GM19025 (cell line): ENCODE measurements around the gene FAM120A.

ENCODE experiments used
- ATAC-seq: cut with Tn5 transposase; IDR thresholded peaks from one replicate; pipeline ENCODE4 v1.9.1; 2021; ENCODE audit warnings: mild to moderate bottlenecking, low read depth, moderate library complexity; ENCODE audit not compliant: unreplicated experiment

Gene FAM120A

GRCh38 chr9:93440896-93441580 is 10.4 kb upstream of the FAM120A start:
- ATAC-seq: no peak

DNA sequence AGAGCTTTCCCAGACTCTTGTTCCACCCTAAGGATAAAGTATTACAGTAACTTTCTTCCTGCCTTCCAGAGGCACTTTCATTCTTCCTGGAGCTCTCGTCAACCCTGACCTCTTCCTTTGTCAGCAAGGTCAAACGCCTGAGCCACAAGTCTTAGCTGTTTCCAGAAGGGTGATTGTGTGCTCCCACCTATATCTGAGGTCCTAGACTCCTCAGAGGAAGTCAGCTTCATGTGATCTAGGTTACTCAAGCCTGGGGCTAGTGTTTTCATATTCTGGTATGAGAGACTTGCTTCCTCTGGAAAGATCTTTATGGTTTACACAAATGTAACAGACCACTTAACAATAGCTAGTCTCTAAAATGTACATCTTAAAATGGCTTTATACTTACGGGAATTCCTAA is 5.4 kb upstream of the FAM120A start:
- ATAC-seq: no peak

- no peak for ATAC-seq
Measured at GRCh38 chr9:93447655-93448054, 3.8 kb upstream of the FAM120A start.

- no peak for ATAC-seq
Measured at GRCh38 chr9:93451849-93452709, 594 bp downstream of the FAM120A start.

- ATAC-seq: no peak
Measured at GRCh38 chr9:93452710-93453046, 1.2 kb downstream of the FAM120A start.

DNA sequence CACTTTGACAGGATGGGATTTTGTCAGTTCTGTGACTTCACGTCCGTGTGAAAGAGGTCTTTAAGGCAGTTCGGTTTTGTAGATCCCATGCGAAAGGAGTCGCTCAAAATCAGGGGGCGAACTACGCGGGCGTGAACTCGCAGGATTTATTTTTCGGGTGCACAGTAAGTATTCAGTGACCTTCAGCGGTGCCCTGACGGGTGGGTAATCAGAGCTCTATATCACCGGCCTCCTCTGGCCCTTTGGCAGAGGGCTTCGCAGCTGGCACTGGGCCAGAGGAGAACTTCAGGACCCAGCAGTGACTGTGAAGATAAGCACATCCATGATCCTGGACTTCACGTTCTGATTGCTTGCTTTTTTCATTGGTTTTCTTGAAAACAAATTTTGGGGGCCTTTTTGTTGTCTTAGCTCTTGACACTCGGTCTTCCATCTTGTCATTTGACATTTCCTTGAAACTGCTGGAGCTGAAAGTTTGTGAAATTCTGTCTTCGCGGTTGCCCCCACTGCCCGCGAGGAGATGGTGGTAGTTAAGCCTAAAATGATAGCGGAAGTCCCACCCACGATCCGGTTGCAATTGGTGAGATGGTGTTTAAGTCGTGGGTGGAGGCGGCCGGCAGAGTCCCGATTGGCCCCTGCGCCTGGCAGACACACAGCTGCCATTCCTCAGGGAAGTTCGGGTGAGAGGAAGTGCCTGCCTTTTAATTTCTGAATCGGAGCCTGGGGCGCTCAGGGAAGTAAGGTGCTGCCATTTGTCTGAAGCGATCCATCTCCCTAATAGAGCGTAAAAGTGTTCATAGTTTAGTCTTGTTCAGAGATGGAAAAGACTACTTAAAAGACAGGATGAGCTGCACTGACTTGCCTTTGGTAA is 1.8 kb downstream of the FAM120A start, which contains the start of gene FAM120AOS:
Gene FAM120AOS (minus strand): TSS at position 535 of the 868 bp plus-strand sequence. CDS start 872 bp downstream, outside the sequence.
- ATAC-seq: peak; percentile 47

DNA sequence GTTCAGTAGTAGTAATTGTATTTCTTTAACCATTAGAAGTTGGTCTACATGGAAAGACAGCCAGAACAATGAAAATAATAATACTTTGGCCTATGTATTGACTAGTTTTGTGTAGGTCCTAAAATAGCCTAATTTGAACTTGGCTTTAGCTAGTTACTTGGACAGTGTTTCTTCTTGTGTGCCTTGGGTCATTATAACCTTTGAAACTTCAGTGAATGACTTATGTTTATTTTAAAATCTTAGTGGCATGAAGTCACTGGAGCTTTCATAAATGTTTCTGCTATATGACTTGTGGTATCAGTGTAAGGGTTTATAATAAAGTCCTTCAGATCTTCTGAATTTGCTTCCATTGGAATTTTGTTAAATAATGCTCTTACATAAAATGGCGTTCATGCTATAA is 4.5 kb downstream of the FAM120A start:
- ATAC-seq: no peak

- no peak for ATAC-seq
Measured at GRCh38 chr9:93456504-93456903, 5.0 kb downstream of the FAM120A start.

- ATAC-seq: no peak
Measured at GRCh38 chr9:93457006-93457405, 5.5 kb downstream of the FAM120A start.

- no peak for ATAC-seq
Measured at GRCh38 chr9:93458712-93459111, 7.2 kb downstream of the FAM120A start.

GRCh38 chr9:93459432-93459847 is 8.0 kb downstream of the FAM120A start:
- ATAC-seq: no peak

- ATAC-seq: no peak
Measured at GRCh38 chr9:93460689-93461413, 9.4 kb downstream of the FAM120A start.

DNA sequence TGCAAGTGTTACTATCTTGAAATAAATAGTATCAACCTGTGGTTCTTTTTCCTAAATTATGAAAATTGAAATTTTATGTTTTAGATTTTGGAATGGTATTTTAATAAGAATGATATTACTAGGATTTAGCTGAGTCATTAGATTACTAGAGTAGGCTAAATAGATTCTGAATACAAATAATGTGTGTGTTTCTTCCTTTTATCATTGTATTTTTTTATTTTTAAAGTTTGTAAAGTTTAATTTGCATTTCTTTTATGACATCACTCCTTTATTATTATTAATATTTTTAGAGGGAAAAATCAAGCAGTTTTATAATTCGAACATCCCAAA is 9.9 kb downstream of the FAM120A start:
- ATAC-seq: no peak

GRCh38 chr9:93461821-93462220 is 10.3 kb downstream of the FAM120A start:
- ATAC-seq: no peak

GRCh38 chr9:93463638-93464248 is 12.3 kb downstream of the FAM120A start:
- ATAC-seq: no peak

DNA sequence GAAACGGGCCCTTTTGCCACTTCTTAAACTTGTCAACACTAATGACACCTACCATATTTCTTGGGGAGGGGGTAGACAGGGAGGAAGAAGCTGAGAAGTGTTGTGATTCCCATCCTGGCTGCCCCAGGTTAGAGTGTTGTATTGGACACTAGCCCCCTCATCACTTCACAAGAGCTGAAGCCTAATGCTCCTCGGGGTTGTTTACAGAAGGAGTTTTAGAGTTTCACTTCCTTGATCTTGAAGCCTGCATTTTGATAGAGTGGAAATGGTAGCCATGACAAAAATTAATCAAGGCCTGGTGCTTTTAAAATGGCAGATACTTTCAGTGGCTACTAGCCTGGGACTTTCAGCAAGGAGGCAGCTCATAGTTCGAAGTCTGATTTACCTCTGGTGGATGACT is 12.9 kb downstream of the FAM120A start:
- no peak for ATAC-seq

GRCh38 chr9:93464876-93465275 is 13.4 kb downstream of the FAM120A start:
- ATAC-seq: no peak

DNA sequence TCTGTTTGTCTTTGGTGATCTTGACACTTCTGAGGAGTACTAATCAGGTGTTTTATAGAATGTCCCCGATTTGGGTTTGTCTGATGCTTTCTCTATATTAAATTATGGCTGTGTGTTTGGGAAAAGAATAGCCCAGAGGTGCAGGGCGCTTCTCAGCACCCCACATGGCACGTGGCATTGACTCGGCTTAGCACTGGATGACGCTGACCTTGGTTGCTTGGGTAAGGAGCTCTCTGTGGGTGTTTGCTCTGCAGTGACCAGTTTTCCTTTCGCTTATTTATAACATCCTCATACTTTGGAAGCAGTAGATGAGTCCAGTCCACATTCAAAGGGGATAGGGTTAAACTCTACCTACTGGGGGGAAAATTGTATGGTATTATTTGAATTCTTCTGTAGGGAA is 14.4 kb downstream of the FAM120A start:
- ATAC-seq: no peak

GRCh38 chr9:93466416-93467061 is 15.1 kb downstream of the FAM120A start:
- no peak for ATAC-seq

DNA sequence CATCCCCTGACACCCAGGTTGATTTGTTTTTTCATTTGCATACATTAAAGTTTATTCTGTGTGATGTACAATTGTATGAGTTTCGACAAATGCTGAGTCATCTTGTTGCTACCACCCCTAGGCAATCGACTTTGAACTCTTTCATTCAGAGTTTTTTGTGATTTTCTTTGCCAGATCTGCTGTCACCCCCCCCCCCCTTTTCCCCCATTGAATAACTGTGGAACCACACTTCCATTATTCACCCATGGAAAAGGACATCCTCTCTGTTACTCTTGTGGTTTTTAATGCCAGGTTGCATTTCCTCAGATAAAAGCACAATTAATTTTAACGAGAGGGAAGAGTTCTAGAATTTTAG is 15.6 kb downstream of the FAM120A start:
- no peak for ATAC-seq
